ENCODE results near the gene PRSS8. TPM values are rescaled to one million over a fixed set of nuclear protein-coding genes. Genes with fewer than 3 reads are reported as not detected.

PRSS8 gene
- 100 to 1,000 TPM; 337 to 347 TPM for total RNA-seq

DNA sequence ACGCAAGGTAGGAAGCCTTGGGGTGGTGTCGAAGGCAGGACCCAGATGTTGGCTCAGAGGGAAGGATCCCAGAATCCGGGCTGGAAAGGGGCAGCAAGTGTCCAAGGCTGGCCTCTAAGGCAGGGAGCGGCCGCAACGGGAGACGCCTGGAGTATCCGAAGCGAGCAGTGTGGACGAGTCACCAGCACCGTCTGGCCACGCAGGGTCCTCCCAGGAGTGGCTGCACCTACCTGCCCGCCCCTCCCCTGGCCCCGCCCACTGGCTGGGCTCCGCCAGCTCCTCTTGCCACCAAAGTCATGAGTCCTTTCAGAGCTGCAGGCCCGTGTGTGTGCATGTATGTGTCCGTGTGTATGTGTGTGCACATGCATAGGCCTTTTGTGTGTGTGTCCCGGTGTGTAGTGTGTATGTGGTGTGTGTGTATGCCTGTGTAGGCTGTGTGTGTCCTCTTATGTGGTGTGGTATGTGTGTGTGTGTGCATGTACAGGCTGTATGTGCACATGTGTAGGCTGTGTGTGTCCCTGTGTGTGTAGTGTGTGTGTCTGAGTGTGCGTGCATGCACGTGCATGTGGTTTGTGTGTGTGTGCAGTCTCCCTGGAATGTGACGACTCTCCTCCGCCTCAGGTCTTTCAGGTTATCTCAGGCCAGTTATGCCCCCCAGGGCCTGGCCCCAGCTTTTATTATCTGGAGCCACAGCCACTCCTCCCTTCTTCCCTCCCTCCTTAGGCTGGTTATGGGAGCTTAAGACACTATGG is at the start of gene PRSS8:
PRSS8 (minus strand) TSS at position 193 of the 752 bp plus-strand sequence. CDS start 229 bp downstream, outside the sequence.
- intact Hi-C loops (cut with DNase I), result no loop called here
- peaks cover 20% of the 10 kb centered on the region for H3K4me1 ChIP-seq
- H3K9me3 ChIP-seq, result no peaks in the 10 kb centered on the region
- peak within 1 kb of the TSS; percentile 63 for H3K4me3 ChIP-seq
- no peaks in the 10 kb centered on the region for H3K36me3 ChIP-seq
- H3K9ac ChIP-seq (ENCODE audit: low read depth in 2 of 2, low read length in 2 of 2), result peak within 1 kb of the TSS; percentile 79 to 100
- DNase-seq, result peak; percentile 97
- H3K27me3 ChIP-seq, result no peaks in the 10 kb centered on the region
- TF ChIP-seq, protein P1, sequence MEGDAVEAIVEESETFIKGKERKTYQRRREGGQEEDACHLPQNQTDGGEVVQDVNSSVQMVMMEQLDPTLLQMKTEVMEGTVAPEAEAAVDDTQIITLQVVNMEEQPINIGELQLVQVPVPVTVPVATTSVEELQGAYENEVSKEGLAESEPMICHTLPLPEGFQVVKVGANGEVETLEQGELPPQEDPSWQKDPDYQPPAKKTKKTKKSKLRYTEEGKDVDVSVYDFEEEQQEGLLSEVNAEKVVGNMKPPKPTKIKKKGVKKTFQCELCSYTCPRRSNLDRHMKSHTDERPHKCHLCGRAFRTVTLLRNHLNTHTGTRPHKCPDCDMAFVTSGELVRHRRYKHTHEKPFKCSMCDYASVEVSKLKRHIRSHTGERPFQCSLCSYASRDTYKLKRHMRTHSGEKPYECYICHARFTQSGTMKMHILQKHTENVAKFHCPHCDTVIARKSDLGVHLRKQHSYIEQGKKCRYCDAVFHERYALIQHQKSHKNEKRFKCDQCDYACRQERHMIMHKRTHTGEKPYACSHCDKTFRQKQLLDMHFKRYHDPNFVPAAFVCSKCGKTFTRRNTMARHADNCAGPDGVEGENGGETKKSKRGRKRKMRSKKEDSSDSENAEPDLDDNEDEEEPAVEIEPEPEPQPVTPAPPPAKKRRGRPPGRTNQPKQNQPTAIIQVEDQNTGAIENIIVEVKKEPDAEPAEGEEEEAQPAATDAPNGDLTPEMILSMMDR (IDR thresholded peaks at IDR 0.05), result no peak
- peak within 1 kb of the TSS; percentile 98 for H3K27ac ChIP-seq

DNA sequence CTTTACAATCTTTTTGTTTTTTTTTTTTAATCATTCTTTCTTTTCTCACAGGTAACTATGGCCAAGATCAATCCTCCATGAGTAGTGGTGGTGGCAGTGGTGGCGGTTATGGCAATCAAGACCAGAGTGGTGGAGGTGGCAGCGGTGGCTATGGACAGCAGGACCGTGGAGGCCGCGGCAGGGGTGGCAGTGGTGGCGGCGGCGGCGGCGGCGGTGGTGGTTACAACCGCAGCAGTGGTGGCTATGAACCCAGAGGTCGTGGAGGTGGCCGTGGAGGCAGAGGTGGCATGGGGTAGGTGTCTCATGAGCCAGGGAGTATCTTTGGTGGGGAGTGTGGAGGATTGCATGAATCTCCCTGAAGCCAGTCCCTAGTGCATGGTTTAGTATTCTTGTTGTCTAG is 49.4 kb upstream of the PRSS8 start:
- Histone ChIP-seq H3K9ac (ENCODE audit: low read depth in 2 of 2, low read length in 2 of 2) (no peak overlapping the region), H3K4me1 (peaks cover 14% of the 10 kb centered on the region), H3K27me3 (no peaks in the 10 kb centered on the region), H3K9me3 (no peaks in the 10 kb centered on the region), H3K4me3 (no peak overlapping the region), H3K27ac (no peak overlapping the region), H3K36me3 (peaks cover 35% of the 10 kb centered on the region)
- TF ChIP-seq, protein P1 (IDR thresholded peaks at IDR 0.05), result no peak
- intact Hi-C loops (cut with DNase I), result loop anchor here (10.0 kb wide), 1 partner anchor 270 kb away; the partner anchor contains the start of gene ARMC5
- DNase-seq, result no peak

DNA sequence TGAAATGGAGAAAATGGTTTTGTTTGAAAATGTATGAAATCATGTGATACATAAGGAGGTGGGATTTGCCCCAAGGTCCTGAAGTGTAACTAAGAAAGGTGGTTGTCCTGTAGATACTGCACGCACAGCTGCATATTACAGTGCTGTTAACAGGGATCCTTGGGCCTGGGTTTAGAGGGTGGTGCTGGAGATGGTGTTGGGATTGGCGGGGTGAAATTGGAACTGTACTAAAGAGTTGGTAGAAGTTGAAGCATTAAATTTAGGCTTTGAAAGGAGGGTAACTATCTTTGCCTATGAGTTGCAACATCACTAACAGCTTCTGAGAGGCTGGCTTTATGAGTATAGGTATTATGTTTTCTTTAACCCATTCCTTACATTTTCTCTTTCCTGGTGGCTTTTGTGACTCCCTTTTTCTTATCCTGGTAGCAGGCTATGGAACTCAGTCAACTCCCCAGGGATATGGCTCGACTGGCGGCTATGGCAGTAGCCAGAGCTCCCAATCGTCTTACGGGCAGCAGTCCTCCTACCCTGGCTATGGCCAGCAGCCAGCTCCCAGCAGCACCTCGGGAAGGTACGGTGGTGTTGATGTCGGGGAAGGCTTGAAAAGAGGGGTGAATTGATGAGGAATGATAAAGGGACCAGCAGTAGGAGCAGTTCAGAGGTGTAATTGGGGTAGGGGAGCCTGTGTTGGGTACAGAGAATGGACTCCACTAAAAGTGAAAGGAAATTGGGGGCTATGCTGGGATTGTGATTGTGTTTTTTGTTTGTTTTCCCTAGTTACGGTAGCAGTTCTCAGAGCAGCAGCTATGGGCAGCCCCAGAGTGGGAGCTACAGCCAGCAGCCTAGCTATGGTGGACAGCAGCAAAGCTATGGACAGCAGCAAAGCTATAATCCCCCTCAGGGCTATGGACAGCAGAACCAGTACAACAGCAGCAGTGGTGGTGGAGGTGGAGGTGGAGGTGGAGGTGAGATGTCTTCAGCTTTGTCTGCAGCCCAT is 48.2 kb upstream of the PRSS8 start:
- DNase-seq, result no peak
- no peaks in the 10 kb centered on the region for H3K27me3 ChIP-seq
- peaks cover 31% of the 10 kb centered on the region for H3K36me3 ChIP-seq
- TF ChIP-seq, protein P1 (IDR thresholded peaks at IDR 0.05), result no peak
- H3K9ac ChIP-seq (ENCODE audit: low read depth in 2 of 2, low read length in 2 of 2), result no peak overlapping the region
- intact Hi-C loops (cut with DNase I), result loop anchor here (10.0 kb wide), 1 partner anchor 271 kb away; the partner anchor contains the start of gene ARMC5
- H3K4me1 ChIP-seq, result peaks cover 14% of the 10 kb centered on the region
- no peak overlapping the region for H3K27ac ChIP-seq
- H3K4me3 ChIP-seq, result no peak overlapping the region
- no peaks in the 10 kb centered on the region for H3K9me3 ChIP-seq

DNA sequence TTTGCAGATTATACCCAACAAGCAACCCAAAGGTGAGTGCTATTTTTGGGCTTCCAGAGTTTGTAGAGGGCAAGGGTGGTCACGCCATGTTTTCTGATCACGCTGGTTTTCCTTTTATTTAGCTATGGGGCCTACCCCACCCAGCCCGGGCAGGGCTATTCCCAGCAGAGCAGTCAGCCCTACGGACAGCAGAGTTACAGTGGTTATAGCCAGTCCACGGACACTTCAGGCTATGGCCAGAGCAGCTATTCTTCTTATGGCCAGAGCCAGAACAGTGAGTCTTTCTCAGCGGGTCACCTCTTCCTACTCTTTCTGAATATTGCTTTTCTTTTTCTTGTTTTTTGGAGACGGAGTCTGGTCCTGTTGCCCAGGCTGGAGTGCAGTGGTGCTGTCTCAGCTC is 46.9 kb upstream of the PRSS8 start:
- no peaks in the 10 kb centered on the region for H3K9me3 ChIP-seq
- H3K27ac ChIP-seq, result no peak overlapping the region
- no peaks in the 10 kb centered on the region for H3K27me3 ChIP-seq
- H3K9ac ChIP-seq (ENCODE audit: low read depth in 2 of 2, low read length in 2 of 2), result no peak overlapping the region
- H3K36me3 ChIP-seq, result peaks cover 24% of the 10 kb centered on the region
- no peak overlapping the region for H3K4me3 ChIP-seq
- intact Hi-C loops (cut with DNase I), result loop anchor here (10.0 kb wide), 1 partner anchor 272 kb away; the partner anchor contains the start of gene ARMC5
- H3K4me1 ChIP-seq, result peaks cover 14% of the 10 kb centered on the region
- no peak for DNase-seq
- TF ChIP-seq, protein P1 (IDR thresholded peaks at IDR 0.05), result no peak
